ENCODE results near the gene CLDN22.

CLDN22 gene

GRCh38 chr4:183304538-183304937 lies 15.5 kb downstream of the CLDN22 start:
- no peaks in the 10 kb centered on the region for H3K27me3 ChIP-seq (ENCODE audit: control insufficient read depth in 1 of 2, insufficient read depth in 2 of 2, low read length in 2 of 2)
- no peak overlapping the region for H3K27ac ChIP-seq (ENCODE audit: low read depth, low read length)
- no peak overlapping the region for H3K4me3 ChIP-seq (ENCODE audit: low read depth in 1 of 2, low read length in 2 of 2)

GRCh38 chr4:183304067-183304466 lies 16.0 kb downstream of the CLDN22 start:
- Histone ChIP-seq H3K4me1 (ENCODE audit: control insufficient read depth in 1 of 2, insufficient read depth in 2 of 2, low read length in 2 of 2) (no peaks in the 10 kb centered on the region), H3K27me3 (ENCODE audit: control insufficient read depth in 1 of 2, insufficient read depth in 2 of 2, low read length in 2 of 2) (no peaks in the 10 kb centered on the region), H3K36me3 (ENCODE audit: control insufficient read depth in 1 of 2, insufficient read depth in 2 of 2, low read length in 2 of 2) (no peaks in the 10 kb centered on the region), H3K4me3 (ENCODE audit: low read depth in 1 of 2, low read length in 2 of 2) (no peak overlapping the region), H3K9ac (ENCODE audit: low read depth in 1 of 2, low read length in 2 of 2) (no peak overlapping the region), H3K9me3 (ENCODE audit: control insufficient read depth in 1 of 2, low read length in 2 of 2) (no peaks in the 10 kb centered on the region), H3K27ac (ENCODE audit: low read depth, low read length) (no peak overlapping the region)

More at GRCh38 chr4:183304538-183304937, 15.5 kb downstream of the CLDN22 start:
- Histone ChIP-seq H3K36me3 (ENCODE audit: control insufficient read depth in 1 of 2, insufficient read depth in 2 of 2, low read length in 2 of 2) (no peaks in the 10 kb centered on the region), H3K9me3 (ENCODE audit: control insufficient read depth in 1 of 2, low read length in 2 of 2) (no peaks in the 10 kb centered on the region), H3K4me1 (ENCODE audit: control insufficient read depth in 1 of 2, insufficient read depth in 2 of 2, low read length in 2 of 2) (no peaks in the 10 kb centered on the region), H3K9ac (ENCODE audit: low read depth in 1 of 2, low read length in 2 of 2) (no peak overlapping the region)

GRCh38 chr4:183303301-183303700 lies 16.8 kb downstream of the CLDN22 start:
- no peaks in the 10 kb centered on the region for H3K9me3 ChIP-seq (ENCODE audit: control insufficient read depth in 1 of 2, low read length in 2 of 2)
- no peak overlapping the region for H3K9ac ChIP-seq (ENCODE audit: low read depth in 1 of 2, low read length in 2 of 2)
- no peaks in the 10 kb centered on the region for H3K27me3 ChIP-seq (ENCODE audit: control insufficient read depth in 1 of 2, insufficient read depth in 2 of 2, low read length in 2 of 2)
- H3K4me1 ChIP-seq (ENCODE audit: control insufficient read depth in 1 of 2, insufficient read depth in 2 of 2, low read length in 2 of 2), result no peaks in the 10 kb centered on the region
- no peak overlapping the region for H3K4me3 ChIP-seq (ENCODE audit: low read depth in 1 of 2, low read length in 2 of 2)
- H3K27ac ChIP-seq (ENCODE audit: low read depth, low read length), result no peak overlapping the region
- no peaks in the 10 kb centered on the region for H3K36me3 ChIP-seq (ENCODE audit: control insufficient read depth in 1 of 2, insufficient read depth in 2 of 2, low read length in 2 of 2)

GRCh38 chr4:183300655-183301054 lies 19.4 kb downstream of the CLDN22 start:
- Histone ChIP-seq H3K4me1 (ENCODE audit: control insufficient read depth in 1 of 2, insufficient read depth in 2 of 2, low read length in 2 of 2) (no peaks in the 10 kb centered on the region), H3K4me3 (ENCODE audit: low read depth in 1 of 2, low read length in 2 of 2) (no peak overlapping the region), H3K9me3 (ENCODE audit: control insufficient read depth in 1 of 2, low read length in 2 of 2) (no peaks in the 10 kb centered on the region), H3K27ac (ENCODE audit: low read depth, low read length) (no peak overlapping the region), H3K9ac (ENCODE audit: low read depth in 1 of 2, low read length in 2 of 2) (no peak overlapping the region), H3K27me3 (ENCODE audit: control insufficient read depth in 1 of 2, insufficient read depth in 2 of 2, low read length in 2 of 2) (no peaks in the 10 kb centered on the region), H3K36me3 (ENCODE audit: control insufficient read depth in 1 of 2, insufficient read depth in 2 of 2, low read length in 2 of 2) (no peaks in the 10 kb centered on the region)

GRCh38 chr4:183300070-183300469 lies 20.0 kb downstream of the CLDN22 start:
- no peak overlapping the region for H3K4me3 ChIP-seq (ENCODE audit: low read depth in 1 of 2, low read length in 2 of 2)
- H3K27me3 ChIP-seq (ENCODE audit: control insufficient read depth in 1 of 2, insufficient read depth in 2 of 2, low read length in 2 of 2), result no peaks in the 10 kb centered on the region
- no peaks in the 10 kb centered on the region for H3K4me1 ChIP-seq (ENCODE audit: control insufficient read depth in 1 of 2, insufficient read depth in 2 of 2, low read length in 2 of 2)
- no peaks in the 10 kb centered on the region for H3K9me3 ChIP-seq (ENCODE audit: control insufficient read depth in 1 of 2, low read length in 2 of 2)
- H3K27ac ChIP-seq (ENCODE audit: low read depth, low read length), result no peak overlapping the region
- no peak overlapping the region for H3K9ac ChIP-seq (ENCODE audit: low read depth in 1 of 2, low read length in 2 of 2)
- no peaks in the 10 kb centered on the region for H3K36me3 ChIP-seq (ENCODE audit: control insufficient read depth in 1 of 2, insufficient read depth in 2 of 2, low read length in 2 of 2)

- Histone ChIP-seq H3K27me3 (ENCODE audit: control insufficient read depth in 1 of 2, insufficient read depth in 2 of 2, low read length in 2 of 2) (no peaks in the 10 kb centered on the region), H3K4me1 (ENCODE audit: control insufficient read depth in 1 of 2, insufficient read depth in 2 of 2, low read length in 2 of 2) (no peaks in the 10 kb centered on the region), H3K9me3 (ENCODE audit: control insufficient read depth in 1 of 2, low read length in 2 of 2) (no peaks in the 10 kb centered on the region), H3K9ac (ENCODE audit: low read depth in 1 of 2, low read length in 2 of 2) (no peak overlapping the region), H3K36me3 (ENCODE audit: control insufficient read depth in 1 of 2, insufficient read depth in 2 of 2, low read length in 2 of 2) (no peaks in the 10 kb centered on the region), H3K4me3 (ENCODE audit: low read depth in 1 of 2, low read length in 2 of 2) (no peak overlapping the region), H3K27ac (ENCODE audit: low read depth, low read length) (no peak overlapping the region)
These were observed 20.6 kb downstream of the CLDN22 start for GRCh38 chr4:183299464-183299863.

- H3K27me3 ChIP-seq (ENCODE audit: control insufficient read depth in 1 of 2, insufficient read depth in 2 of 2, low read length in 2 of 2), result no peaks in the 10 kb centered on the region
- no peaks in the 10 kb centered on the region for H3K36me3 ChIP-seq (ENCODE audit: control insufficient read depth in 1 of 2, insufficient read depth in 2 of 2, low read length in 2 of 2)
These were observed 22.4 kb downstream of the CLDN22 start for GRCh38 chr4:183297675-183298074.

GRCh38 chr4:183295711-183296110 lies 24.4 kb downstream of the CLDN22 start:
- H3K4me1 ChIP-seq (ENCODE audit: control insufficient read depth in 1 of 2, insufficient read depth in 2 of 2, low read length in 2 of 2), result no peaks in the 10 kb centered on the region
- H3K36me3 ChIP-seq (ENCODE audit: control insufficient read depth in 1 of 2, insufficient read depth in 2 of 2, low read length in 2 of 2), result no peaks in the 10 kb centered on the region
- H3K9ac ChIP-seq (ENCODE audit: low read depth in 1 of 2, low read length in 2 of 2), result no peak overlapping the region

More at GRCh38 chr4:183297675-183298074, 22.4 kb downstream of the CLDN22 start:
- H3K4me3 ChIP-seq (ENCODE audit: low read depth in 1 of 2, low read length in 2 of 2), result no peak overlapping the region
- H3K4me1 ChIP-seq (ENCODE audit: control insufficient read depth in 1 of 2, insufficient read depth in 2 of 2, low read length in 2 of 2), result no peaks in the 10 kb centered on the region
- H3K9ac ChIP-seq (ENCODE audit: low read depth in 1 of 2, low read length in 2 of 2), result no peak overlapping the region
- no peaks in the 10 kb centered on the region for H3K9me3 ChIP-seq (ENCODE audit: control insufficient read depth in 1 of 2, low read length in 2 of 2)
- no peak overlapping the region for H3K27ac ChIP-seq (ENCODE audit: low read depth, low read length)

GRCh38 chr4:183291070-183291469 lies 29.0 kb downstream of the CLDN22 start:
- H3K4me1 ChIP-seq (ENCODE audit: control insufficient read depth in 1 of 2, insufficient read depth in 2 of 2, low read length in 2 of 2), result peaks cover 15 to 23% of the 10 kb centered on the region in 2 donors
- H3K27me3 ChIP-seq (ENCODE audit: control insufficient read depth in 1 of 2, insufficient read depth in 2 of 2, low read length in 2 of 2), result no peaks in the 10 kb centered on the region
- H3K9ac ChIP-seq (ENCODE audit: low read depth in 1 of 2, low read length in 2 of 2), result no peak overlapping the region
- no peaks in the 10 kb centered on the region for H3K36me3 ChIP-seq (ENCODE audit: control insufficient read depth in 1 of 2, insufficient read depth in 2 of 2, low read length in 2 of 2)
- H3K9me3 ChIP-seq (ENCODE audit: control insufficient read depth in 1 of 2, low read length in 2 of 2), result no peaks in the 10 kb centered on the region
- H3K27ac ChIP-seq (ENCODE audit: low read depth, low read length), result no peak overlapping the region
- H3K4me3 ChIP-seq (ENCODE audit: low read depth in 1 of 2, low read length in 2 of 2), result no peak overlapping the region

More at GRCh38 chr4:183295711-183296110, 24.4 kb downstream of the CLDN22 start:
- Histone ChIP-seq H3K9me3 (ENCODE audit: control insufficient read depth in 1 of 2, low read length in 2 of 2) (no peaks in the 10 kb centered on the region), H3K4me3 (ENCODE audit: low read depth in 1 of 2, low read length in 2 of 2) (no peak overlapping the region), H3K27me3 (ENCODE audit: control insufficient read depth in 1 of 2, insufficient read depth in 2 of 2, low read length in 2 of 2) (no peaks in the 10 kb centered on the region), H3K27ac (ENCODE audit: low read depth, low read length) (no peak overlapping the region)

GRCh38 chr4:183289688-183290087 lies 30.4 kb downstream of the CLDN22 start:
- Histone ChIP-seq H3K36me3 (ENCODE audit: control insufficient read depth in 1 of 2, insufficient read depth in 2 of 2, low read length in 2 of 2) (peaks cover 0 to 2% of the 10 kb centered on the region in 2 donors), H3K4me1 (ENCODE audit: control insufficient read depth in 1 of 2, insufficient read depth in 2 of 2, low read length in 2 of 2) (peaks cover 15 to 23% of the 10 kb centered on the region in 2 donors), H3K27ac (ENCODE audit: low read depth, low read length) (no peak overlapping the region), H3K27me3 (ENCODE audit: control insufficient read depth in 1 of 2, insufficient read depth in 2 of 2, low read length in 2 of 2) (no peaks in the 10 kb centered on the region), H3K4me3 (ENCODE audit: low read depth in 1 of 2, low read length in 2 of 2) (no peak overlapping the region), H3K9ac (ENCODE audit: low read depth in 1 of 2, low read length in 2 of 2) (no peak overlapping the region), H3K9me3 (ENCODE audit: control insufficient read depth in 1 of 2, low read length in 2 of 2) (no peaks in the 10 kb centered on the region)

- Histone ChIP-seq H3K27ac (ENCODE audit: low read depth, low read length) (no peak overlapping the region), H3K36me3 (ENCODE audit: control insufficient read depth in 1 of 2, insufficient read depth in 2 of 2, low read length in 2 of 2) (peaks cover 0 to 2% of the 10 kb centered on the region in 2 donors), H3K4me1 (ENCODE audit: control insufficient read depth in 1 of 2, insufficient read depth in 2 of 2, low read length in 2 of 2) (peaks cover 15 to 23% of the 10 kb centered on the region in 2 donors), H3K9ac (ENCODE audit: low read depth in 1 of 2, low read length in 2 of 2) (no peak overlapping the region), H3K9me3 (ENCODE audit: control insufficient read depth in 1 of 2, low read length in 2 of 2) (no peaks in the 10 kb centered on the region), H3K4me3 (ENCODE audit: low read depth in 1 of 2, low read length in 2 of 2) (no peak overlapping the region), H3K27me3 (ENCODE audit: control insufficient read depth in 1 of 2, insufficient read depth in 2 of 2, low read length in 2 of 2) (no peaks in the 10 kb centered on the region)
These were observed 31.1 kb downstream of the CLDN22 start for GRCh38 chr4:183288955-183289354.
